GM12878 (cell line): ENCODE results near the gene CELF2.

Experiments used
- CTCF ChIP-seq, 3 experiments: IDR thresholded peaks in 2 of 3; conservative IDR thresholded peaks in 1 of 3; 2 replicates each; pipeline ENCODE4 v1.5.1; 2011; ENCODE audit warnings: low read depth in 3 of 3, low read length in 3 of 3, mild to moderate bottlenecking in 3 of 3, control low read depth in 2 of 3, moderate library complexity in 2 of 3, inconsistent platforms in 1 of 3, mixed read lengths in 1 of 3; ENCODE audit not compliant: control insufficient read depth in 2 of 3, insufficient read depth in 1 of 3; ENCODE audit errors: extremely low read depth in 1 of 3
- POLR2AphosphoS5 ChIP-seq: IDR thresholded peaks from 2 replicates; pipeline ENCODE4 v1.6.1; 2011; ENCODE audit warnings: mild to moderate bottlenecking, low read length, inconsistent platforms
- USF2 ChIP-seq: IDR thresholded peaks from 2 replicates; pipeline ENCODE4 v1.6.1; 2011; ENCODE audit warnings: low read depth, low read length, improper control_type of control experiment, borderline replicate concordance

GRCh38 chr10:11227103-11227502, 209.4 kb downstream of the CELF2 start:
- TF ChIP-seq USF2: no peak
- no peak for TF ChIP-seq POLR2AphosphoS5
- no peak for TF ChIP-seq CTCF (IDR thresholded peaks at IDR 0.05 in 2 of 3, conservative IDR thresholded peaks at IDR 0.05 in 1 of 3; ENCODE audit: control insufficient read depth in 2 of 3, extremely low read depth in 1 of 3, insufficient read depth in 1 of 3, low read depth in 3 of 3, low read length in 3 of 3)
